HCT116 (cell line): ENCODE data around the gene MAST4. TPM values are rescaled to one million over a fixed set of nuclear protein-coding genes. Genes with fewer than 3 reads are reported as not detected.

Source experiments
- ATAC-seq: fragments of 200-7000 bp; cut with Tn5 transposase; 2 replicates; pipeline ENCODE4 v1.9.1; 2020; ENCODE audit warnings: mild to moderate bottlenecking, moderate library complexity
- BruUV-seq: library from RNA; stranded (reverse); fragments of 400-500 nt; replicated peaks from 2 replicates; lab custom pipeline; 2021; lab: Mats Ljungman, UMichigan
- CTCF ChIA-PET: fragments of 300-600 bp; sonication (Branson Sonifier 250); formaldehyde crosslinking; loops from one replicate; lab custom pipeline; 2021; ENCODE audit warnings: antibody characterized with exemption; lab: Charles Lee
- POLR2A ChIA-PET: fragments of 300-600, 350-600 bp; sonication (Branson Sonifier 250); formaldehyde crosslinking; loops from one replicate; lab custom pipeline; 2021; ENCODE audit warnings: antibody characterized with exemption; lab: Charles Lee
- RAD21 ChIA-PET, 2 experiments: fragments of 300-600 bp; sonication (Branson Sonifier 250); formaldehyde crosslinking; loops; one replicate each; lab custom pipeline; 2023; ENCODE audit warnings: low total read pairs in 2 of 2; ENCODE audit not compliant: uncharacterized antibody in 2 of 2, unreplicated experiment in 2 of 2, low non-redundant PET in 1 of 2; lab: Charles Lee
- DNase-seq: peaks from one replicate; pipeline ENCODE4 v3.0.0-alpha.2; 2010; ENCODE audit warnings: low read depth, low spot score
- H2AFZ ChIP-seq: fragments of 200-600 bp; shearing (Covaris generic), sonication (generic); 2 replicates; pipeline ENCODE4 v1.6.1; 2017; ENCODE audit warnings: low read depth, mixed run types, mixed read lengths, antibody characterized with exemption, low read length; ENCODE audit not compliant: poor library complexity, severe bottlenecking
- H3K27ac ChIP-seq: 2 replicates; pipeline ENCODE4 v1.5.1; 2012; ENCODE audit warnings: low read depth, low read length
- H3K27me3 ChIP-seq: fragments of 200-600 bp; sonication (generic); 2 replicates; pipeline ENCODE4 v1.6.1; 2016; ENCODE audit warnings: mixed run types, low read length, mixed read lengths; ENCODE audit not compliant: insufficient read depth
- H3K36me3 ChIP-seq, 2 experiments: fragments of 200-500 bp in 1 of 2; fragments of 200-600 bp in 1 of 2; sonication (Bioruptor generic) in 1 of 2; sonication (generic) in 1 of 2; 2 replicates each; pipeline versions ENCODE4 v1.5.1 to v1.6.1; 2014 to 2016; ENCODE audit warnings: low read length in 2 of 2, inconsistent platforms in 1 of 2, mixed read lengths in 1 of 2, mixed run types in 1 of 2; ENCODE audit not compliant: insufficient read depth in 2 of 2, control insufficient read depth in 1 of 2
- H3K4me1 ChIP-seq, 2 experiments: fragments of 200-600 bp in 1 of 2; sonication (generic) in 1 of 2; 2 replicates each; pipeline versions ENCODE4 v1.5.1 to v1.6.1; 2012 to 2017; ENCODE audit warnings: low read length in 2 of 2, inconsistent platforms in 1 of 2, mild to moderate bottlenecking in 1 of 2, mixed read lengths in 1 of 2, mixed run types in 1 of 2, moderate library complexity in 1 of 2; ENCODE audit not compliant: insufficient read depth in 2 of 2, control insufficient read depth in 1 of 2
- H3K4me2 ChIP-seq: fragments of 200-600 bp; sonication (generic); 2 replicates; pipeline ENCODE4 v1.6.1; 2017; ENCODE audit warnings: mixed run types, low read length, mixed read lengths
- H3K4me3 ChIP-seq, 2 experiments: fragments of 200-600 bp in 1 of 2; sonication (generic) in 1 of 2; replicated peaks in 1 of 2; 2 replicates each; pipeline ENCODE4 v1.5.1; 2011 to 2016; ENCODE audit warnings: low read length in 2 of 2, control low read depth in 1 of 2, low read depth in 1 of 2, mild to moderate bottlenecking in 1 of 2, mixed read lengths in 1 of 2, mixed run types in 1 of 2
- H3K79me2 ChIP-seq: fragments of 200-600 bp; sonication (generic); 2 replicates; pipeline ENCODE4 v1.6.1; 2017; ENCODE audit warnings: mild to moderate bottlenecking, mixed run types, low read length, moderate library complexity, mixed read lengths; ENCODE audit not compliant: insufficient read depth
- H3K9ac ChIP-seq: fragments of 200-600 bp; sonication (generic); 2 replicates; pipeline ENCODE4 v1.6.1; 2016; ENCODE audit warnings: low read length, mixed read lengths
- H3K9me2 ChIP-seq: fragments of 200-600 bp; sonication (generic), shearing (Covaris generic); 2 replicates; pipeline ENCODE4 v1.6.1; 2017; ENCODE audit warnings: mixed run types, mild to moderate bottlenecking, moderate library complexity; ENCODE audit not compliant: insufficient read depth
- H3K9me3 ChIP-seq, 2 experiments: fragments of 200-500 bp in 1 of 2; fragments of 200-600 bp in 1 of 2; sonication (Bioruptor generic) in 1 of 2; sonication (generic) in 1 of 2; 2 replicates each; pipeline ENCODE4 v1.6.1; 2014 to 2017; ENCODE audit warnings: low read length in 2 of 2, mixed read lengths in 2 of 2, inconsistent platforms in 1 of 2, low read depth in 1 of 2, mild to moderate bottlenecking in 1 of 2, mixed run types in 1 of 2, moderate library complexity in 1 of 2; ENCODE audit not compliant: control insufficient read depth in 1 of 2, insufficient read depth in 1 of 2
- H4K20me1 ChIP-seq: fragments of 200-600 bp; sonication (generic), shearing (Covaris generic); 2 replicates; pipeline ENCODE4 v1.6.1; 2017; ENCODE audit warnings: mixed run types, mild to moderate bottlenecking, moderate library complexity; ENCODE audit not compliant: insufficient read depth
- CTCF ChIP-seq, 3 experiments: fragments of 200-600 bp in 1 of 3; sonication (generic) in 1 of 3; IDR thresholded peaks in 2 of 3; conservative IDR thresholded peaks in 1 of 3; 2 replicates each; pipeline ENCODE4 v1.5.1; 2012 to 2017; ENCODE audit warnings: low read depth in 2 of 3, low read length in 2 of 3, antibody characterized with exemption in 1 of 3, borderline replicate concordance in 1 of 3, control low read depth in 1 of 3, mild to moderate bottlenecking in 1 of 3, mixed read lengths in 1 of 3, mixed run types in 1 of 3, moderate library complexity in 1 of 3; ENCODE audit not compliant: insufficient read depth in 1 of 3
- POLR2A ChIP-seq: IDR thresholded peaks from 2 replicates; pipeline ENCODE4 v1.7.0; 2011; ENCODE audit warnings: borderline replicate concordance; ENCODE audit not compliant: insufficient read depth, insufficient read length; ENCODE audit errors: extremely low read depth
- RAD21 ChIP-seq: IDR thresholded peaks from 2 replicates; pipeline ENCODE4 v1.6.1; 2012; ENCODE audit warnings: low read depth, mild to moderate bottlenecking
- SP1 ChIP-seq: IDR thresholded peaks from 2 replicates; pipeline ENCODE4 v1.6.1; 2012; ENCODE audit warnings: low read depth
- YY1 ChIP-seq: IDR thresholded peaks from 2 replicates; pipeline ENCODE4 v1.6.1; 2011; ENCODE audit warnings: low read length, low read depth, moderate library complexity, mild to moderate bottlenecking; ENCODE audit not compliant: insufficient replicate concordance; ENCODE audit errors: extremely low read depth
- intact Hi-C: fragments of 100-400 bp; cut with micrococcal nuclease; formaldehyde crosslinking; loops from 2 replicates; pipeline ENCODE4 v1.10.0; 2022
- total RNA-seq: library from RNA; stranded (reverse); gene quantifications from one replicate; pipeline ENCODE4 v1.2.1, GENCODE V29; 2021; ENCODE audit not compliant: unreplicated experiment
- TF ChIP-seq, protein P1 (sequence below): IDR thresholded peaks from 2 replicates; pipeline ENCODE4 v1.6.1; 2012
- TF ChIP-seq, protein P2 (sequence below): IDR thresholded peaks from 2 replicates; pipeline ENCODE4 v1.6.1; 2012; ENCODE audit warnings: low read depth

Gene MAST4
- total RNA-seq, 1 experiment from 2014 or later = 1.1 TPM

DNA sequence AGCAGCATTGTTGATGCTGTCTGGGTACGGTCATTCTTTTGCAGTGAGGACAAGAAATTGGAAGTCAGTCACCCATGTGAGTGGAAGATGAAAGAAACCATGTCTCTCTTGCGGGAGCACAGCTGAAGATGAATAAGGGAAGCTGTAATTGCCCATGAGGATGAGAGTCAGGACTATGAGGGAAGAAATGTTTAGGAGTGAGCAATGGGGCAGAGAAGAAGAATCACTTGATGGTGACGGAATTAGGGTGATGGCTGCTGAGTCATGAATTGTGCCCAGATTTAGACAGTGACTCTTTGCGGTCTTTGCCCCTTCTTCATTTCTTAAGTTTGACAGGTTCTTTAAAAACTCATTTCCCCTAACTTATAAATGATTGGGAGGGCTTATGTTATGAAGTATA is 183.3 kb downstream of the MAST4 start:
- no peaks in the 10 kb centered on the region; a peak in 1 of 4 replicates for H3K4me1 ChIP-seq
- H3K9ac ChIP-seq = no peak overlapping the region
- intact Hi-C loops = no loop called here
- CTCF ChIA-PET = no interaction called here
- no peaks in the 10 kb centered on the region for H3K79me2 ChIP-seq
- no peak for TF ChIP-seq CTCF (IDR thresholded peaks at IDR 0.05 in 2 of 3, conservative IDR thresholded peaks at IDR 0.05 in 1 of 3; ENCODE audit: borderline replicate concordance in 1 of 3, insufficient read depth in 1 of 3, low read depth in 2 of 3, low read length in 2 of 3)
- TF ChIP-seq POLR2A = no peak
- TF ChIP-seq RAD21 = no peak
- TF ChIP-seq, protein P1, sequence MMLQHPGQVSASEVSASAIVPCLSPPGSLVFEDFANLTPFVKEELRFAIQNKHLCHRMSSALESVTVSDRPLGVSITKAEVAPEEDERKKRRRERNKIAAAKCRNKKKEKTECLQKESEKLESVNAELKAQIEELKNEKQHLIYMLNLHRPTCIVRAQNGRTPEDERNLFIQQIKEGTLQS = no peak
- no peak for TF ChIP-seq YY1
- TF ChIP-seq, protein P2, sequence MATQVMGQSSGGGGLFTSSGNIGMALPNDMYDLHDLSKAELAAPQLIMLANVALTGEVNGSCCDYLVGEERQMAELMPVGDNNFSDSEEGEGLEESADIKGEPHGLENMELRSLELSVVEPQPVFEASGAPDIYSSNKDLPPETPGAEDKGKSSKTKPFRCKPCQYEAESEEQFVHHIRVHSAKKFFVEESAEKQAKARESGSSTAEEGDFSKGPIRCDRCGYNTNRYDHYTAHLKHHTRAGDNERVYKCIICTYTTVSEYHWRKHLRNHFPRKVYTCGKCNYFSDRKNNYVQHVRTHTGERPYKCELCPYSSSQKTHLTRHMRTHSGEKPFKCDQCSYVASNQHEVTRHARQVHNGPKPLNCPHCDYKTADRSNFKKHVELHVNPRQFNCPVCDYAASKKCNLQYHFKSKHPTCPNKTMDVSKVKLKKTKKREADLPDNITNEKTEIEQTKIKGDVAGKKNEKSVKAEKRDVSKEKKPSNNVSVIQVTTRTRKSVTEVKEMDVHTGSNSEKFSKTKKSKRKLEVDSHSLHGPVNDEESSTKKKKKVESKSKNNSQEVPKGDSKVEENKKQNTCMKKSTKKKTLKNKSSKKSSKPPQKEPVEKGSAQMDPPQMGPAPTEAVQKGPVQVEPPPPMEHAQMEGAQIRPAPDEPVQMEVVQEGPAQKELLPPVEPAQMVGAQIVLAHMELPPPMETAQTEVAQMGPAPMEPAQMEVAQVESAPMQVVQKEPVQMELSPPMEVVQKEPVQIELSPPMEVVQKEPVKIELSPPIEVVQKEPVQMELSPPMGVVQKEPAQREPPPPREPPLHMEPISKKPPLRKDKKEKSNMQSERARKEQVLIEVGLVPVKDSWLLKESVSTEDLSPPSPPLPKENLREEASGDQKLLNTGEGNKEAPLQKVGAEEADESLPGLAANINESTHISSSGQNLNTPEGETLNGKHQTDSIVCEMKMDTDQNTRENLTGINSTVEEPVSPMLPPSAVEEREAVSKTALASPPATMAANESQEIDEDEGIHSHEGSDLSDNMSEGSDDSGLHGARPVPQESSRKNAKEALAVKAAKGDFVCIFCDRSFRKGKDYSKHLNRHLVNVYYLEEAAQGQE = no peak
- TF ChIP-seq SP1 = no peak
- H3K4me3 ChIP-seq = no peak overlapping the region
- H3K27ac ChIP-seq = no peak overlapping the region
- ATAC-seq (no peak), DNase-seq (no peak)
- POLR2A ChIA-PET = no interaction called here
- no TSS peak for BruUV-seq
- H2AFZ ChIP-seq = no peak overlapping the region
- no peaks in the 10 kb centered on the region for H3K9me2 ChIP-seq
- H3K9me3 ChIP-seq = no peaks in the 10 kb centered on the region
- H3K4me2 ChIP-seq = no peak overlapping the region
- no peaks in the 10 kb centered on the region for H4K20me1 ChIP-seq
- H3K27me3 ChIP-seq = peaks cover 13% of the 10 kb centered on the region; the same call in 1 of the 2 replicates
- no peaks in the 10 kb centered on the region for H3K36me3 ChIP-seq
- RAD21 ChIA-PET = no interaction called here
